Mesendoderm (in vitro differentiated cells): ENCODE results near the gene BAIAP2.
"Not testable (repeated sequence)": the region's sequence is repeated elsewhere in the genome, so short reads cannot be mapped to it uniquely, and the experiment has no call there.

Experiments used
- DNase-seq: peaks from one replicate; pipeline ENCODE4 v3.0.0; 2013
- H2AK5ac ChIP-seq: 2 replicates; pipeline ENCODE4 v1.6.1; 2013; ENCODE audit warnings: low read length, inconsistent platforms
- H2BK120ac ChIP-seq: 2 replicates; pipeline ENCODE4 v1.6.1; 2013; ENCODE audit warnings: low read depth, mild to moderate bottlenecking, low read length, moderate library complexity, mixed read lengths
- H2BK15ac ChIP-seq: replicated peaks from 2 replicates; pipeline ENCODE4 v1.6.1; 2013; ENCODE audit warnings: low read depth, mild to moderate bottlenecking, moderate library complexity
- H2BK5ac ChIP-seq: 2 replicates; pipeline ENCODE4 v1.6.1; 2013; ENCODE audit warnings: low read length, inconsistent platforms
- H3K18ac ChIP-seq: 2 replicates; pipeline ENCODE4 v1.6.1; 2013; ENCODE audit warnings: mild to moderate bottlenecking, low read length, mixed read lengths
- H3K23ac ChIP-seq: one replicate; pipeline ENCODE4 v1.6.1; 2013; ENCODE audit warnings: low read length
- H3K27ac ChIP-seq: 2 replicates; pipeline ENCODE4 v1.5.1; 2013; ENCODE audit warnings: low read depth, mild to moderate bottlenecking, inconsistent platforms, low read length, moderate library complexity
- H3K27me3 ChIP-seq: 2 replicates; pipeline ENCODE4 v1.6.1; 2013; ENCODE audit warnings: low read length, control low read depth, mild to moderate bottlenecking, inconsistent platforms; ENCODE audit not compliant: insufficient read depth, poor library complexity
- H3K36me3 ChIP-seq: 2 replicates; pipeline ENCODE4 v1.6.1; 2013; ENCODE audit warnings: low read length, inconsistent platforms; ENCODE audit not compliant: control insufficient read depth, insufficient read depth
- H3K4ac ChIP-seq: one replicate; pipeline ENCODE4 v1.6.1; 2013; ENCODE audit warnings: low read depth, mild to moderate bottlenecking, low read length, moderate library complexity
- H3K4me1 ChIP-seq: 2 replicates; pipeline ENCODE4 v1.6.1; 2013; ENCODE audit warnings: low read depth, low read length, inconsistent platforms; ENCODE audit not compliant: control insufficient read depth
- H3K4me2 ChIP-seq: 2 replicates; pipeline ENCODE4 v1.6.1; 2013; ENCODE audit warnings: low read length
- H3K4me3 ChIP-seq: 2 replicates; pipeline ENCODE4 v1.5.1; 2013; ENCODE audit warnings: mild to moderate bottlenecking, low read length
- H3K56ac ChIP-seq: one replicate; pipeline ENCODE4 v1.6.1; 2013; ENCODE audit warnings: low read length
- H3K79me1 ChIP-seq: 2 replicates; pipeline ENCODE4 v1.6.1; 2013; ENCODE audit warnings: low read length, inconsistent platforms
- H3K79me2 ChIP-seq: 2 replicates; pipeline ENCODE4 v1.6.1; 2013; ENCODE audit warnings: mild to moderate bottlenecking, low read length; ENCODE audit not compliant: control insufficient read depth, insufficient read depth
- H3K9ac ChIP-seq: 2 replicates; pipeline ENCODE4 v1.6.1; 2013; ENCODE audit warnings: low read length, inconsistent platforms
- H4K5ac ChIP-seq: one replicate; pipeline ENCODE4 v1.6.1; 2013; ENCODE audit warnings: low read length
- H4K8ac ChIP-seq: one replicate; pipeline ENCODE4 v1.6.1; 2013; ENCODE audit warnings: low read depth, mild to moderate bottlenecking, control low read depth, low read length, moderate library complexity
- WGBS: extraction: QIAGEN DNeasy Blood & Tissue Kit; methylation state at CpG from one replicate; pipeline ENCODE4 v1.1.7; 2013; ENCODE audit warnings: low lambda C conversion rate, missing lambda C conversion rate; ENCODE audit not compliant: insufficient coverage; ENCODE audit errors: extremely low coverage; 5-methylcytosine and 5-hydroxymethylcytosine counted together

BAIAP2 gene

DNA sequence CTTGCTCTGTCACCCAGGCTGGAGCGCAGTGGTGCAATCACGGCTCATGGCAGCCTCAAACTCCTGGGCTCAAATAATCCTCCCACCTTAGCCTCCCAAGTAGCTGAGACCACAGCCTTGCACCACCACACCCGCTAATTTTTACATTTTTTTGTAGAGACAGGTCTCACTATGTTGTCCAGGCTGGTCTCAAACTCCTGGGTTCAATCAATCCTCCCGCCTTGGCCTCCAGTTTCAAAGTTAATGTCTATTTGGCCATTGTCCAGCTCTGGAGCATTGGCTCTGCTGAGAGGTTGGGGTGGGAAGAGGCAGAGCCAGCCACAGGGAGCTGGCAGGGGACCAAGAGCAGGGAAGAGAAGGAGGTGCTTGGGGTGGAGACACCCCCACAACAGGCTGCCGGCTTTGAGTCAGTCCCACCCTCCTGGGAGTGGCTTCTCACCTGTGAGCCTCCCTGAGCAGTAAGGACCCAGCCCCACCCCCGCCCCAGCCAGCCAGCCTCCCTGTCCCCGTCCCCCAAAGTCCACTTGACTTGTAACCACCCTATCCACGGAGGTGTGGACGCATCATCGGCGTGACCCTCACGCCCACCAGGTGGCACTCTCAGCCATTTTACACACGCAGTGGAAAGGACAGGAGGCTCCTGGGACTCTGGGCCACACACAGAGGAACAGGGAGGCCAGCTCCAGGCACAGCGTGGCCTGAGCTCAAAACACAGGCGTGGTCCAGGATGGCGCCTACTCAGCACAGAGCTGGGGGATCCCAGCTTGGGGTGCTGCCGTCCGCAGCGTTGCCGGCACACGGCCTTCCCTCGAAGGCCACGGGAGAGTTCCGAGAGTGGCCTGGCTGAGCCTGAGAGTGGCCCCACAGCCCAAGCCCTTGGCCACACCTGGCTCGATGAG is 107.6 kb downstream of the BAIAP2 start:
- no peak overlapping the region for H2AK5ac ChIP-seq
- DNase-seq: peak; percentile 76
- H3K79me2 ChIP-seq: no peaks in the 10 kb centered on the region
- no peak overlapping the region for H3K18ac ChIP-seq
- no peaks in the 10 kb centered on the region for H3K79me1 ChIP-seq
- H3K23ac ChIP-seq: no peak overlapping the region
- H3K36me3 ChIP-seq: no peaks in the 10 kb centered on the region
- H3K4me1 ChIP-seq: no peaks in the 10 kb centered on the region
- no peak overlapping the region for H3K27ac ChIP-seq
- H4K8ac ChIP-seq: no peak overlapping the region
- no peaks in the 10 kb centered on the region for H3K27me3 ChIP-seq
- no peak overlapping the region for H3K4ac ChIP-seq
- H3K4me3 ChIP-seq: no peak overlapping the region
- H2BK15ac ChIP-seq: no peak overlapping the region
- H3K4me2 ChIP-seq: no peak overlapping the region
- no CpG with 5 or more reads among the region's 25 CpGs for WGBS
- no peak overlapping the region for H2BK5ac ChIP-seq
- peak overlapping the region; percentile 6 for H3K56ac ChIP-seq
- no peak overlapping the region for H3K9ac ChIP-seq
- H4K5ac ChIP-seq: no peak overlapping the region
- no peak overlapping the region for H2BK120ac ChIP-seq

DNA sequence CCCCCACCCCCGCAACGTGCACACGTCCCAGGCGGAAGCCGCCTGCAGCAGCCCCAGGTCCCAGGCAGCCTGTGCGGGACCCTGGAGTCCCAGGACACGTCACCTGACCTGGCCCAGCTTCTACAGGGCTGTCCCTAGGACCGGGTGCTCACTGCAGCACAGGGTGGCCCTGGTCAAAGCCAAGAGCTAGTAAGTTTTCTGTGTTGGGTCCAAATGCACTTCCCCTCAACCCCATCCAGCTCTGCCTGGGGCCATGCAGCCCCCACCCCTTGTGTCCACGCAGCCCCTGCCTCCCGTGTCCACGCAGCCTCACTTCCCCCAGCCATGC is 108.2 kb downstream of the BAIAP2 start:
- WGBS: no CpG with 5 or more reads among the region's 11 CpGs
- Histone ChIP-seq H3K27me3 (no peaks in the 10 kb centered on the region), H3K36me3 (no peaks in the 10 kb centered on the region), H3K23ac (no peak overlapping the region), H4K5ac (no peak overlapping the region), H2BK15ac (no peak overlapping the region), H3K79me2 (no peaks in the 10 kb centered on the region), H3K18ac (no peak overlapping the region), H2BK5ac (no peak overlapping the region), H3K79me1 (no peaks in the 10 kb centered on the region), H3K4ac (no peak overlapping the region), H4K8ac (no peak overlapping the region), H3K27ac (no peak overlapping the region), H3K9ac (no peak overlapping the region), H3K56ac (no peak overlapping the region), H3K4me2 (no peak overlapping the region), H2BK120ac (no peak overlapping the region), H3K4me1 (no peaks in the 10 kb centered on the region), H3K4me3 (no peak overlapping the region), H2AK5ac (no peak overlapping the region)
- DNase-seq: no peak

GRCh38 chr17:81143717-81144422 is 108.9 kb downstream of the BAIAP2 start:
- no peaks in the 10 kb centered on the region for H3K79me2 ChIP-seq
- H3K4ac ChIP-seq: no peak overlapping the region
- no peak overlapping the region for H3K27ac ChIP-seq
- no peak overlapping the region for H4K5ac ChIP-seq
- H3K56ac ChIP-seq: no peak overlapping the region
- no peaks in the 10 kb centered on the region for H3K36me3 ChIP-seq
- H3K23ac ChIP-seq: no peak overlapping the region
- no peak overlapping the region for H3K4me2 ChIP-seq
- H3K4me3 ChIP-seq: no peak overlapping the region
- no peak overlapping the region for H4K8ac ChIP-seq
- no peaks in the 10 kb centered on the region for H3K4me1 ChIP-seq
- no peaks in the 10 kb centered on the region for H3K79me1 ChIP-seq
- no peaks in the 10 kb centered on the region for H3K27me3 ChIP-seq
- no peak overlapping the region for H2BK5ac ChIP-seq
- H2BK15ac ChIP-seq: no peak overlapping the region
- H3K9ac ChIP-seq: no peak overlapping the region
- no peak for DNase-seq
- H3K18ac ChIP-seq: no peak overlapping the region
- H2AK5ac ChIP-seq: no peak overlapping the region
- no peak overlapping the region for H2BK120ac ChIP-seq
- no CpG with 5 or more reads among the region's 17 CpGs for WGBS

DNA sequence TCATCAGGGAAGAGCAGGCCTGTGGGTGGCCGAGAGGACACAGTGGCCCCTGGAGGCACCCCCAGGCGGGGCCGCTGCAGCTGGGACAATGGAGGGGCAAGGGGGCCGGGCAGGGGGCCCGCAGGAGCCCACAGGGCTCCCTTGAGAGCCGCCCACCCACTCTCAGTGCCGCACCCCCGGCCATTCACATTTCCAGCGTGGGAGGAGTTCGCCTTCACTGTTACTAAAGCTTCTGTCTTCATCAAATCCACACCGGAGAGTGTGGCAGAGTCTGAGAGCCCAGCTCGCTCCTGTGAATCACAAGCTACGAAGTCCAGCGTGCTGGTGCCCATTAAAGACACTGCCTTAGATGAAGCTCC is 109.5 kb downstream of the BAIAP2 start:
- H3K23ac ChIP-seq: no peak overlapping the region
- no peak overlapping the region for H3K56ac ChIP-seq
- H3K4ac ChIP-seq: no peak overlapping the region
- no peaks in the 10 kb centered on the region for H3K79me2 ChIP-seq
- no peak overlapping the region for H3K18ac ChIP-seq
- no peak for DNase-seq
- H3K27ac ChIP-seq: no peak overlapping the region
- no peaks in the 10 kb centered on the region for H3K27me3 ChIP-seq
- no peak overlapping the region for H3K9ac ChIP-seq
- no CpG with 5 or more reads among the region's 14 CpGs for WGBS
- H3K4me2 ChIP-seq: no peak overlapping the region
- no peak overlapping the region for H2BK120ac ChIP-seq
- H3K79me1 ChIP-seq: no peaks in the 10 kb centered on the region
- H3K4me3 ChIP-seq: no peak overlapping the region
- no peaks in the 10 kb centered on the region for H3K4me1 ChIP-seq
- no peak overlapping the region for H2BK5ac ChIP-seq
- no peak overlapping the region for H2AK5ac ChIP-seq
- H3K36me3 ChIP-seq: no peaks in the 10 kb centered on the region
- no peak overlapping the region for H4K5ac ChIP-seq
- H4K8ac ChIP-seq: no peak overlapping the region
- H2BK15ac ChIP-seq: no peak overlapping the region

DNA sequence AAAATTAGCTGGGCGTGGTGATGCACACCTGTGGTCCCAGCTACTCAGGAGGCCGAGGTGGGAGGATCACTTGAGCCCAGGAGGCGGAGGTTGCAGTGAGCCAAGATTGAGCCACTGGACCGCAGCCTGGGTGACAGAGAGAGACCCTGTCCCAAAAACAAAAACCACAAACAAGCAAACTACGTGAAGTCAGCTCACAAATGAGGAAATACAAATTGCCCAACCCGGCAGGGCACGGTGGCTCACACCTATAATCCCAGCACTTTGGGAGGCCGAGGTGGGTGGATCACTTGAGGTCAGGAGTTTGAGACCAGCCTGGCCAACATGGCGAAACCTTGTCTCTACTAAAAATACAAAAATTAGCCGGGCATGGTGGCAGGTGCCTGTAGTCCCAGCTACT is 111.3 kb downstream of the BAIAP2 start:
- H3K23ac ChIP-seq, H3K9ac ChIP-seq, DNase-seq, H3K79me1 ChIP-seq, H3K27me3 ChIP-seq, H3K27ac ChIP-seq, H2AK5ac ChIP-seq, H3K36me3 ChIP-seq, H2BK15ac ChIP-seq, H3K4me3 ChIP-seq, H3K4me1 ChIP-seq, H3K4ac ChIP-seq, H3K79me2 ChIP-seq, H2BK5ac ChIP-seq, H3K18ac ChIP-seq, H4K5ac ChIP-seq, H3K4me2 ChIP-seq, H2BK120ac ChIP-seq, H4K8ac ChIP-seq, H3K56ac ChIP-seq: not testable (repeated sequence)
- WGBS: no CpG with 5 or more reads among the region's 10 CpGs
